DMS53 (cell line): Measurements from ENCODE around the gene ALKBH3.
A peak's percentile ranks its signal among the peaks of the same experiment; 100 is the strongest.

Experiments
- DNase-seq: peaks from one replicate; lab custom pipeline; 2025; lab: John Stamatoyannopoulos, UW

ALKBH3 gene

DNA sequence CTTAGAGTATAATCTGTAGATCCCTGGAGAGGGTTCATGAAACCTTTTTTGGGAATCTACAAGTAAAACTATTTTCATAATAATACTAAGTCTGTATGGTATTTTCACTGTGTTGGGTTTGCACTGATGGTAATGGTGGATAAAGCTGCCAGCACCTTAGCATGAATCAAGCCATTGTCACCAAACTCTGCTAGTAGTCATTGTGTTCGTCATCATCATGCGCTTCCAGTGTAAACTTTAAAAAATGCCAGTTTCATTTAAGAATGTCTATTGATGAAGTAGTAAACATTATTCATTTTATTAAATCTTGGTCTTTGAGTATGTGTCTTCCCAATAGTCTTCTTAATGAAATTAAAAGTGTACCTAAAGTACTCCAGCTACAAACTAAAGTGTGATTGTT is 15.0 kb downstream of the ALKBH3 start:
- DNase-seq = no peak

- no peak for DNase-seq
Observed at GRCh38 chr11:43898574-43898973, 17.9 kb downstream of the ALKBH3 start.

DNA sequence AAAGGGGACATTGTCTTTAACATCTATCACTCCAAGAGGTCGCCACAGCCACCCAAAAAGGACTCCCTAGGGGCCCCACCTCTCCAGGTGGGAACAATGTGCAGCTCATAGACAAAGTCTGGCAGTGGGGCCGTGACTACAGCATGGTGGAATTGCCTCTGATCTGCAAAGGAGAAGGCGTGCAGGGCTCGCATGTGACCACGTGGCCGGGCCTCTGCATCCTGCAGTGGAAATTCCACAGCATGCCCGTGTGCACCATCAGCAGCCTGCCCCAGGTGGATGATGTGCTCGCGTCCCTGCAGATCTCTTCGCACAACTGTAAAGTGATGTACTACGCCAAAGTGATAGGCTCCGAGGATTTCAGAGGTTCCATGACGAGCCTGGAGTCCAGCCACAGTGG is 18.5 kb downstream of the ALKBH3 start:
- no peak for DNase-seq

DNA sequence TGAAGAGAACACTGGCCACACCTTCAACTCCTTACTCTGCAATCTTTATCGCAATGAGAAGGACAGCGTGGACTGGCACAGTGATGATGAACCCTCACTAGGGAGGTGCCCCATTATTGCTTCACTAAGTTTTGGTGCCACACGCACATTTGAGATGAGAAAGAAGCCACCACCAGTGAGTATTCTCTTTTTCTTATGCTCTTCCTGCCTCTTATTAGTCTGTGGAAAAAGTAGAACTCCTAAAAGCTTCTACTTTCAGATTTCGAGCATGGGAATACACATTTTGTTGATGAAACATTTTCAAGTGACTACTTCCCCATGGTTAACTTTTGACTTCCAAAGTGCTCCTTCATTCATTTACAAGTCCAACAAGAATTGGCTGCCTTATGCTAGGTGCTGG is 20.9 kb downstream of the ALKBH3 start:
- no peak for DNase-seq

DNA sequence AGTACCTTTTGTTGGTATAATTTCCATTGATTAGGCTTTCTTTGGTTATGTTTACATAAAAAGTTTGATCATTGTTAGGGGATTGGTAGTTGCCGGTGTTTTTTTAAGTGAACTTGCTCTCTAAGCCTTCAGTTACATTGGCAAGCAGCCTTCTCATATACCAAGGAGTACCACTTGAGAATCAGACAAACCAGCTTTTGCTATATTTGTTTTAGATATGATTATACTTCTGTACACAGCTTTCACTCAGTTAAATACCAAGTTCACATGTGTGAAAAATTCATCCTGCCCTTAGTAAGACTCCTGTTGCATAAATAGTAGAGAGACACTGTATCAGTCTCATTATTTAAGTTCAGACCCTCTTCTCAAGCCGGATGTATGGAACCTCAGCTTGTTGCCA is 22.4 kb downstream of the ALKBH3 start:
- DNase-seq = no peak

DNA sequence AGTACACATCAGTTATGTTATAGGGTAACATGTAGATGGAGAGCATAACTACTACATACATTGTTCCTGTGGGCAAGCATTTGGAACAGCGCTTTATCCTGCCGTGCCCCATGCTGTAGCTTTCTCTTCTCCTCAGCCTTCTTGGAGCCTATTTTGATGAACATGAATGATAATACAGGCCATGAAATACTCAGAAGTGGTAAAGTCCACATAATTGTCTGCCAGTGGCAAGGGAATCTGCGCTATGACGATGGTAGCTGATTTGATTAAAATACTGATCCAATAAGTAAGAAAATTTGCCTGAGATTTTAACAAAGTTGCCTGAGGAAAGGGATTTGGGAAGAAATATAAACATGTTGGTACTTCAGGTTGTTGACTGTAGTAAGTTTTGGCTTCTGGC is 23.3 kb downstream of the ALKBH3 start:
- no peak for DNase-seq

DNA sequence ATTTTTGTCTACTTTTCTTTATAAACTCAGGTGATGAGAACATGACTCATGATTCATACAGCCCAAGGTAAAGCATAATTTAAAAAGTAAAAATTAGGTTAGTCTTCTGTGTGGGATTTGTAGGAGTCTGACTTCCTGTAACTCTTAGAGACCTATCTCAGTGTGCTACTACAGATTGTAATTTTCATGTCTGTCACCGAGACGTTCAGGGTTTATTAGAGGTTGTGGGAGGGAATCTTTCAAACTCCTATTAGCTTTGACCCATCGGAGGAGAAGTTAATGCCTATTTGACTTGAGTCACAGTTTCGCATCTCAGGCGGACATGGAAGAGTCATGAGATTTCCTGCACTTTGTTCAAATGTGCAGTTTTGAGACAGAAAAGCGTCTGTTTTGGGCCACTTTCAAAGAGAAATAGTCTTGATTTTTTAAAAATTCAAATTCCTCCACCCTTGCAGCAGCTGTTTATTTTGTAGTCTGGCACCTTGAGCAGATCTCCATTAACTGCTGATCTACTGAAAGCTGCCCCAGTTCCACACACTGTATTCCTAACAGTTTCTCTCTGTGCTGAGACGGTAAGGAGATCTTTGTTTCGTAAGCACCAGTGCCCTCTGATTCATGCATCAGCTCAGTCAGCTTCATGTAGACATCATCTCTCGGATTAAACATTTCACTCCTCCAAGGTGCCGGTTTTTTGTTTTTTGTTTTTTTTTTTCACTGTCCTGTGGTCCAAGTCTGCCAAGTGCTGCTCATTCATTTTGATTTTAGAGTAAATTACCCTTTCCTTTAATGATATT is 24.3 kb downstream of the ALKBH3 start:
- no peak for DNase-seq

DNA sequence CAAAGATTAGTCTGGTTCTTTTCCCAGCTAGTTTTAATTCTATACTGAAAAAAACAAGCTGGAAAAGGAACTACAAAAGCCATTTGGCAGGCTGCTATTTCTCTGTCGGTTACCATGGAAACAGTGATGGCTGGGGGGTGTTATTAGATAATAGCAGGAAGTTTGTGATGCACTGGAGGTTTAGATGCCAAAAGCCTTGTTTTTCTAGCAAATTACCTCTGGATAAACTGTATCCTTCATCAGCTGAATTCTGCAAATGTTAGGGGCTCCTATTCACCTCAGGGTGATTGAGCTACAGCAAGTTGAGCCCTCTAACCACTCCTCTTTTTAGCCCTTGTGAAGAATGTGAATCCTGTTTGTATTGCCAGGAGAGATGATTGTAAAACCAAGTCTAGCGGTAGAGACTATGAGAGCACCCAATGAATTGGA is 25.2 kb downstream of the ALKBH3 start:
- DNase-seq = peak; percentile 44

- DNase-seq = no peak
Observed at GRCh38 chr11:43907028-43907975, 26.7 kb downstream of the ALKBH3 start.

DNA sequence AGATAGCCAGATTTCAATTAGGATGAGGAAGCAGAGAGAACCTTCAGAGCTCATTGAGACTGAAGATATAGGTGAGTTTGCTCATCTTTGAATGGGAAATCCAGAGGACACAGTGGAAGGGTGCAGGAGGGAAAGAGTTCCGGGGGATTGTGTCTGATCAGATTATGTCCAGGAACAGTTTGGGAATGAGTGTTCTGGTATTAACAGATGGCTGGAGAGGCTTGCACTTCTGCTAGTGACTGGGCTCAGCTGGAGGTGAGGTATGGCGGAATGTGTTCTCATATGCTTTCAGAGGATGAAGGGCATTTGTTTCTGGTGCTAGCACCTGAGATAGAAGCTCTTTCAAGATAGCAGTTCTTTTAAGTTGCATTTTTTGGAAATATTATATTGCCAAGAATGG is 27.6 kb downstream of the ALKBH3 start:
- no peak for DNase-seq

DNA sequence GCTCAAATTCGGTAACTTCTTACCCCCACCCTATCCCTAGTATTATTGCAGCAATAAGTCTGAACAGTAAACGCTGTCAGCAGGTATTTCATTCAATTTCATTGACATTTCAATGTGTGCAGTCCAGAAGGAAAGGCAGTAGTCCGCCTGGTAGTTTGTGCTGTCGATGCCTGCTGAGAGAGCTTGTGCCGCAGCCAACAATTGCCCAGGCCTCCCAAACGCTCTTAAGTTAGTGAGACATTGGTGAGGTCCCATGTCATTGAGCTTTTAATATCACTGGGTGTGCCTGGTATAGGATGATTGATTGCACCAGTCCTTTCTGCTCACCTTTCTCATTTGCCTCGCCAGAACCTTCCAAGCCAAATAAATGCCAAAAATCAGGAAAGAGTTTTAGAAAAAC is 28.1 kb downstream of the ALKBH3 start:
- no peak for DNase-seq

DNA sequence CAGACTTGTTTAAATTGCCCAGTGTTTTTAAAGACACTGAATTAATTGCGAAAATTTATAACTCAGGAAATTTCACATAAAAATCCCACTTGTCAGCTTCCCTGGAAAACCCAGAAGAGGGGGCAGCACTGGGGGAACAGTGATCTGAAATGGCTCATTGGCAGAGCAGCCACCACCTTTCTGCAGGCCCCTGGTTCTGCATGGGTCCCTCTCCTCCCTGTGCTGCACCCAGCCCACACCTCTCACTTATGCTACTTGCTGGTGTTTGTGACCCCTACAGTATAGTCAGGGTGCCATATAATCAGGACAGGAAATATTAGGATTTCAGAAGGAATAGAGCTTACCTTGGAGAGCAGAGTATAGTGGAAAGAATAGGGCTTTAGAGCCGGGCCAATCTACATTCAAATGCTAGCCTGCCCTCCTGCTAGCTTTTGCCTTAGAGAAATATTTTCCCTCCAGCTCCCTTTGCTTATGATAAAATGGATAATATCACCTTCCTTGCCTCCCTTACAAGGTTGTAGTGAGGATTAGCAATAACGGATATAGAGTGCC is 33.3 kb downstream of the ALKBH3 start:
- no peak for DNase-seq

DNA sequence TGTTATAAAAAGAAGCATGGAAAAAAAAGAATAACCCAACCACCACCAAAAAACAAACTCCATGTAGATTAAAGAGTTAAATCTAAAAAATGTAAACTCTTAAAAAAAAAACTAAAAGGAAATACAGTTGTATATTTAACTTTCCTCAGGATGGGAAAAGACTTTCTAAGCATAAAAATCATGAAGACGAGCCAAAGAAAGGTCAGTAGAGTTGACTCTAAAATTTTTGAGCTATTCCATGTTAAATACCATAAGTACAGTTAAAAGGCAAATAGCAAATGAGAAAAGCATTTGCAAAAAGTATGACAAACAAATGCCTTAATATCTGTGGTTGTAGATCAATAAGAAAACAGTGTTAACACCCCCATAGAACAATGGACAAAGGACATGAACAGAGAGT is 33.8 kb downstream of the ALKBH3 start:
- DNase-seq = no peak

- DNase-seq = no peak
Observed at GRCh38 chr11:43916621-43917020, 36.0 kb downstream of the ALKBH3 start.

- DNase-seq = no peak
Observed at GRCh38 chr11:43917851-43918250, 37.2 kb downstream of the ALKBH3 start.

GRCh38 chr11:43918662-43919061 is 38.0 kb downstream of the ALKBH3 start:
- DNase-seq = no peak

DNA sequence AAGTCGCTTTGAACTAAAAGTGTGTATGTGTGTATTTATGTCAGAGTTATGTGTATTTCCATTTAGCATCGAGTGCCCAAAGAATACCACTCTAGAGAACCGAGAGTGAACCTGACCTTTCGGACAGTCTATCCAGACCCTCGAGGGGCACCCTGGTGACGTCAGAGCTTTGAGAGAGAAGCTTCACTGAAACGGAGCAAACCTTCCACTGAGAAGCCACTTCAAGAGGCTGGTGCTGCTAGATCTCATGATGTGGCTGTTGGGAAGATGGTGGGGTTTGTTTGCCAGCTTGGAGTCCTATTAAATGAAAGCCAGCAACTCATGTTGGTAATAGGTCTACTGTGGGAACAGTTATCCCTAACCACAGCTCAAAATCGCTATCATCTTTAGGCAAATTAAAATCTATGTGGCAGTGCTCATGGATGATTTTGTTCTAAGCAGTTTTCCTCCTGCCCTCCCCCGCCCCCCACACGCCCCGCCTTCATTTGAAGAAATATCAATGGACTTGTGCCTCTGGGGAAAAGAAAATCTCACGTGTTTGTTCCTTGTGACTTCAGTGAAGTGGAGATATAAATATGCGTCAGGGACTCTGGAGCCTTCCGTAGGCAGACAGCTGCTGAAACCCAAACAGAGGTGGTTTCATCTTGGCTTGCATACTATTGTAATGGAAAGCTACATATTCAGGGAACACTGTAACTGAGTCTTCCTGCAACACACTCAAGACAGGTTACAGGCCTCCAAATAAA is 39.4 kb downstream of the ALKBH3 start:
- DNase-seq = no peak

GRCh38 chr11:43920598-43921419 is 40.2 kb downstream of the ALKBH3 start:
- peak; percentile 84 for DNase-seq

DNA sequence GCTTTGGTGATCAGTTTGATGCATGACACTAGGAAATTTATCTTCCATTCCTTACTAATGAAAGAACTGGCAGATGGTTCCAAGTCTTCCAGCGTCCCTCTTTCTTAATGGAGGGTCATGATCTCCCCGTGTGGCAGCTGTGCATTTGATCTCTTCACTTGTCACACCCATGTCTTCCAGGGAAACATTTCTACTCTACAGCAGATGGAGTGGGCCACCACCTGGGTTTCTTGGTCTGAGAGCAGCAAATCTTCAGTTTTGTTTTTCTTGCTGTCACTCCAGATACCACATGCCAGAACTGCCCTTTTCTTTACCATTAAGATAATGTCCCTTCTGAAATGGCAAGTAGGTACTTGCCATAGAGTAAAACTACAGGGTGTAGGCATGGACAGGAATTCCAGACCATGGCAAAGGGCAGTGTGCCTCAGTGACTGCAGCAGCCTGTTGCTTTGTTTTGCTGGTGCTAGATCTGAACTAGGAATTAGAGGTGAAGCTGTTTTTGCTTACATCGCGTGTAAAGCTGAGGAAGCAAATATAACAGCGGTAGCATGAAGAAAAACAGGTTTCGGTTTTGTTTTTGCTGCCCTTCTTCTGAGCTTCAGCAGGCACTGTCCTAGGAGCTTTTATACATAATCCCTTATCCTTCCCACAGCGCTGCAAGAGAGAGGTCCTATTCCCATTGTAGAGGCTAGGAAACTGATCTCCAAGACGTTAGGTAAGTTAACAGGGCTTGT is 41.1 kb downstream of the ALKBH3 start:
- DNase-seq = no peak

DNA sequence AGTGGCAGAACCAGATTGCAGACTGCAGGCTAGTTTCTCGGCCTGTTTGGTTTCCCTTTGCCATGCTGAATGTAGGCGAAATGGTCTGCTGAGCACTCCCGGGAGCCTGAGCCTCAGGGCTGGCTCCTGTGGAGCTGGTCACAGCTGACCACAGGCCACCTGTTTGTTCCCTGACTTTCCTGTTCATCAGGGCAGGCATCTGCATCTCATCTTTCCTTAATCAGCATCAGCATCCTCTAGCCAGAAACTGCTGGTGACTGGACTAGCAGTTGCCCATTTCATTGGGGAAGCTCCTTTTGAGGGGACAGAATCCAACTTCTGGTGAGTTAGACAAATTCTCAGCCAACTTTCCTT is 41.6 kb downstream of the ALKBH3 start:
- DNase-seq = peak; percentile 2
